K562 (cell line): ENCODE data around the gene LILRB3. TPM values are rescaled to one million over a fixed set of nuclear protein-coding genes. Genes with fewer than 3 reads are reported as not detected.

Source experiments
- ATF1 ChIP-seq, 2 experiments: fragments of 450-650 bp in 1 of 2; IDR thresholded peaks; 2 replicates each; pipeline ENCODE4 v1.6.1; 2016; ENCODE audit warnings: missing compliant biosample characterization in 1 of 2, missing genetic modification characterization in 1 of 2
- CREB1 ChIP-seq, 2 experiments: sonication (generic) in 1 of 2; formaldehyde crosslinking in 1 of 2; IDR thresholded peaks; 2 replicates each; pipeline versions ENCODE4 v1.6.1 to v1.8.0; 2012 to 2022; ENCODE audit warnings: inconsistent platforms in 1 of 2, mild to moderate bottlenecking in 1 of 2, missing genetic modification reagents in 1 of 2, moderate library complexity in 1 of 2
- ILK ChIP-seq: fragments of 450-650 bp; IDR thresholded peaks from 2 replicates; pipeline ENCODE4 v1.6.1; 2016; ENCODE audit warnings: missing genetic modification characterization, low read depth, mild to moderate bottlenecking, missing compliant biosample characterization, moderate library complexity, borderline replicate concordance
- MIER1 ChIP-seq: fragments of 450-650 bp; IDR thresholded peaks from 2 replicates; pipeline ENCODE4 v1.6.1; 2016; ENCODE audit warnings: antibody characterized with exemption, mild to moderate bottlenecking, low read depth
- TCF15 ChIP-seq: fragments of 250-450 bp; sonication (Bioruptor Pico); IDR thresholded peaks from 2 replicates; pipeline ENCODE4 v1.8.0; 2022; ENCODE audit warnings: moderate library complexity, mild to moderate bottlenecking, inconsistent platforms
- ZBTB11 ChIP-seq, 3 experiments: fragments of 200-800 bp in 1 of 3; fragments of 250-450 bp in 1 of 3; fragments of 450-650 bp in 1 of 3; sonication (Bioruptor Pico) in 1 of 3; sonication (Bioruptor generic) in 1 of 3; formaldehyde crosslinking in 1 of 3; IDR thresholded peaks; 2 replicates each; pipeline versions ENCODE4 v1.6.1 to v1.8.0; 2016 to 2022; ENCODE audit warnings: mild to moderate bottlenecking in 2 of 3, missing genetic modification characterization in 2 of 3, missing compliant biosample characterization in 1 of 3, moderate library complexity in 1 of 3
- ZBTB40 ChIP-seq, 2 experiments: fragments of 450-650 bp in 1 of 2; sonication (generic) in 1 of 2; formaldehyde crosslinking in 1 of 2; IDR thresholded peaks; 2 replicates each; pipeline versions ENCODE4 v1.7.1 to v1.9.0; 2016 to 2022; ENCODE audit warnings: inconsistent platforms in 1 of 2, mild to moderate bottlenecking in 1 of 2, missing genetic modification reagents in 1 of 2
- ZNF764 ChIP-seq: fragments of 250-450 bp; sonication (Bioruptor Pico); IDR thresholded peaks from 2 replicates; pipeline ENCODE4 v1.4.0; 2020; ENCODE audit warnings: low read depth, mild to moderate bottlenecking, moderate library complexity
- polyA plus RNA-seq, 8 experiments: library from polyadenylated mRNA; depleted of rRNA in 4 of 8; stranded (reverse) in 5 of 8; unstranded in 3 of 8; fragments of >200 nt; fragmentation: Nextera tagmentation in 2 of 8; fragmentation: Illumina TruSeq in 1 of 8; extraction: Ambion mirVana in 2 of 8; extraction: Trizol in 1 of 8; gene quantifications; 2 replicates each; pipeline versions ENCODE4 v1.2.1 to v1.2.3, GENCODE V29; 2011 to 2014; ENCODE audit warnings: inconsistent platforms in 1 of 8, missing spikeins in 1 of 8
- total RNA-seq, 7 experiments: library from RNA; depleted of rRNA in 6 of 7; stranded (reverse); fragments of >200 nt in 6 of 7; fragmentation: Illumina TruSeq in 2 of 7; extraction: Trizol in 2 of 7; gene quantifications; 2 replicates each; pipeline versions ENCODE4 v1.2.1 to v1.2.3, GENCODE V29; 2011 to 2021; ENCODE audit warnings: low replicate concordance in 1 of 7
- TF ChIP-seq, protein P1 (sequence below): sonication (generic); formaldehyde crosslinking; IDR thresholded peaks from 2 replicates; pipeline ENCODE4 v1.8.0; 2023; ENCODE audit warnings: mild to moderate bottlenecking, missing genetic modification reagents

LILRB3 gene
- total and polyA plus RNA-seq, 9 of the 15 experiments (the other 6 are each of a cell fraction or from before 2014, with no cell fraction given), result 0.01 to 0.09 TPM; not detected in 7

GRCh38 chr19:54207983-54208783, 14.6 kb downstream of the LILRB3 start (continued):
- TF ChIP-seq ZBTB11 (CRISPR knock-in tag; IDR thresholded peaks at IDR 0.05) (0 out of 6 replicates have a peak, but pooled peaks of 1 of the 3 experiments have one; percentile 70), ILK (tag) (no peak), ZBTB40 (IDR thresholded peaks at IDR 0.05) (0 out of 2 replicates have a peak, but pooled peaks have one; percentile 22), ZBTB40 (CRISPR knock-in tag; IDR thresholded peaks at IDR 0.05) (no peak), TCF15 (CRISPR knock-in tag) (peak; percentile 79; the same call in 1 of the 2 replicates), ZNF764 (CRISPR knock-in tag) (peak; percentile 59; the same call in 1 of the 2 replicates), MIER1 (peak; percentile 74; the same call in 1 of the 2 replicates), CREB1 (IDR thresholded peaks at IDR 0.05) (no peak; the same call in 1 of the 2 replicates), CREB1 (CRISPR knock-in tag; IDR thresholded peaks at IDR 0.05) (0 out of 2 replicates have a peak, but pooled peaks have one; percentile 51), ATF1 (CRISPR knock-in tag; IDR thresholded peaks at IDR 0.05) (no peak), ATF1 (tag; IDR thresholded peaks at IDR 0.05) (peak; percentile 69)
- TF ChIP-seq, protein P1, sequence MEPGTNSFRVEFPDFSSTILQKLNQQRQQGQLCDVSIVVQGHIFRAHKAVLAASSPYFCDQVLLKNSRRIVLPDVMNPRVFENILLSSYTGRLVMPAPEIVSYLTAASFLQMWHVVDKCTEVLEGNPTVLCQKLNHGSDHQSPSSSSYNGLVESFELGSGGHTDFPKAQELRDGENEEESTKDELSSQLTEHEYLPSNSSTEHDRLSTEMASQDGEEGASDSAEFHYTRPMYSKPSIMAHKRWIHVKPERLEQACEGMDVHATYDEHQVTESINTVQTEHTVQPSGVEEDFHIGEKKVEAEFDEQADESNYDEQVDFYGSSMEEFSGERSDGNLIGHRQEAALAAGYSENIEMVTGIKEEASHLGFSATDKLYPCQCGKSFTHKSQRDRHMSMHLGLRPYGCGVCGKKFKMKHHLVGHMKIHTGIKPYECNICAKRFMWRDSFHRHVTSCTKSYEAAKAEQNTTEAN (CRISPR knock-in tag), result no peak; the same call in 1 of the 2 replicates
